Mesendoderm (in vitro differentiated cells): ENCODE results near the gene DEPDC1B.

Experiments used
- DNase-seq: peaks from one replicate; pipeline ENCODE4 v3.0.0; 2013
- H2AK5ac ChIP-seq: 2 replicates; pipeline ENCODE4 v1.6.1; 2013; ENCODE audit warnings: low read length, inconsistent platforms
- H2BK120ac ChIP-seq: 2 replicates; pipeline ENCODE4 v1.6.1; 2013; ENCODE audit warnings: low read depth, mild to moderate bottlenecking, low read length, moderate library complexity, mixed read lengths
- H2BK15ac ChIP-seq: replicated peaks from 2 replicates; pipeline ENCODE4 v1.6.1; 2013; ENCODE audit warnings: low read depth, mild to moderate bottlenecking, moderate library complexity
- H2BK5ac ChIP-seq: 2 replicates; pipeline ENCODE4 v1.6.1; 2013; ENCODE audit warnings: low read length, inconsistent platforms
- H3K18ac ChIP-seq: 2 replicates; pipeline ENCODE4 v1.6.1; 2013; ENCODE audit warnings: mild to moderate bottlenecking, low read length, mixed read lengths
- H3K23ac ChIP-seq: one replicate; pipeline ENCODE4 v1.6.1; 2013; ENCODE audit warnings: low read length
- H3K27ac ChIP-seq: 2 replicates; pipeline ENCODE4 v1.5.1; 2013; ENCODE audit warnings: low read depth, mild to moderate bottlenecking, inconsistent platforms, low read length, moderate library complexity
- H3K27me3 ChIP-seq: 2 replicates; pipeline ENCODE4 v1.6.1; 2013; ENCODE audit warnings: low read length, control low read depth, mild to moderate bottlenecking, inconsistent platforms; ENCODE audit not compliant: insufficient read depth, poor library complexity
- H3K36me3 ChIP-seq: 2 replicates; pipeline ENCODE4 v1.6.1; 2013; ENCODE audit warnings: low read length, inconsistent platforms; ENCODE audit not compliant: control insufficient read depth, insufficient read depth
- H3K4ac ChIP-seq: one replicate; pipeline ENCODE4 v1.6.1; 2013; ENCODE audit warnings: low read depth, mild to moderate bottlenecking, low read length, moderate library complexity
- H3K4me1 ChIP-seq: 2 replicates; pipeline ENCODE4 v1.6.1; 2013; ENCODE audit warnings: low read depth, low read length, inconsistent platforms; ENCODE audit not compliant: control insufficient read depth
- H3K4me2 ChIP-seq: 2 replicates; pipeline ENCODE4 v1.6.1; 2013; ENCODE audit warnings: low read length
- H3K4me3 ChIP-seq: 2 replicates; pipeline ENCODE4 v1.5.1; 2013; ENCODE audit warnings: mild to moderate bottlenecking, low read length
- H3K56ac ChIP-seq: one replicate; pipeline ENCODE4 v1.6.1; 2013; ENCODE audit warnings: low read length
- H3K79me1 ChIP-seq: 2 replicates; pipeline ENCODE4 v1.6.1; 2013; ENCODE audit warnings: low read length, inconsistent platforms
- H3K79me2 ChIP-seq: 2 replicates; pipeline ENCODE4 v1.6.1; 2013; ENCODE audit warnings: mild to moderate bottlenecking, low read length; ENCODE audit not compliant: control insufficient read depth, insufficient read depth
- H3K9ac ChIP-seq: 2 replicates; pipeline ENCODE4 v1.6.1; 2013; ENCODE audit warnings: low read length, inconsistent platforms
- H4K5ac ChIP-seq: one replicate; pipeline ENCODE4 v1.6.1; 2013; ENCODE audit warnings: low read length
- H4K8ac ChIP-seq: one replicate; pipeline ENCODE4 v1.6.1; 2013; ENCODE audit warnings: low read depth, mild to moderate bottlenecking, control low read depth, low read length, moderate library complexity
- WGBS: extraction: QIAGEN DNeasy Blood & Tissue Kit; methylation state at CpG from one replicate; pipeline ENCODE4 v1.1.7; 2013; ENCODE audit warnings: low lambda C conversion rate, missing lambda C conversion rate; ENCODE audit not compliant: insufficient coverage; ENCODE audit errors: extremely low coverage; 5-methylcytosine and 5-hydroxymethylcytosine counted together

DEPDC1B gene

GRCh38 chr5:60703944-60704343 is 4.0 kb upstream of the DEPDC1B start:
- Histone ChIP-seq H2BK5ac (no peak overlapping the region), H3K4ac (no peak overlapping the region), H3K4me3 (no peak overlapping the region), H4K8ac (no peak overlapping the region), H3K79me1 (no peaks in the 10 kb centered on the region), H3K27me3 (no peaks in the 10 kb centered on the region), H2BK120ac (no peak overlapping the region), H3K4me1 (peaks cover 6% of the 10 kb centered on the region), H3K56ac (no peak overlapping the region), H4K5ac (no peak overlapping the region), H3K23ac (no peak overlapping the region), H3K4me2 (no peak overlapping the region), H3K79me2 (peaks cover 2% of the 10 kb centered on the region), H3K18ac (no peak overlapping the region), H2AK5ac (no peak overlapping the region), H3K9ac (no peak overlapping the region), H3K27ac (no peak overlapping the region), H2BK15ac (no peak overlapping the region), H3K36me3 (no peaks in the 10 kb centered on the region)
- no CpG with 5 or more reads among the region's 2 CpGs for WGBS
- DNase-seq, result no peak

GRCh38 chr5:60701321-60701968 is 1.5 kb upstream of the DEPDC1B start:
- H4K5ac ChIP-seq, result no peak overlapping the region
- H2BK5ac ChIP-seq, result no peak overlapping the region
- H4K8ac ChIP-seq, result no peak overlapping the region
- H3K4me2 ChIP-seq, result no peak overlapping the region
- H2AK5ac ChIP-seq, result no peak overlapping the region
- no peaks in the 10 kb centered on the region for H3K36me3 ChIP-seq
- H3K56ac ChIP-seq, result no peak overlapping the region
- no peak overlapping the region for H2BK120ac ChIP-seq
- H3K79me2 ChIP-seq, result peaks cover 18% of the 10 kb centered on the region
- WGBS, result no CpG with 5 or more reads among the region's 8 CpGs
- H2BK15ac ChIP-seq, result no peak overlapping the region
- H3K9ac ChIP-seq, result no peak overlapping the region
- peaks cover 4% of the 10 kb centered on the region for H3K79me1 ChIP-seq
- H3K27me3 ChIP-seq, result no peaks in the 10 kb centered on the region
- H3K4ac ChIP-seq, result no peak overlapping the region
- H3K4me1 ChIP-seq, result peaks cover 8% of the 10 kb centered on the region
- no peak overlapping the region for H3K18ac ChIP-seq
- peak; percentile 29 for DNase-seq
- no peak overlapping the region for H3K4me3 ChIP-seq
- H3K23ac ChIP-seq, result no peak overlapping the region
- no peak overlapping the region for H3K27ac ChIP-seq

- Histone ChIP-seq H3K56ac (peak overlapping the region; percentile 95), H3K27me3 (no peaks in the 10 kb centered on the region), H3K79me2 (peaks cover 22% of the 10 kb centered on the region), H3K27ac (no peak overlapping the region), H3K79me1 (peaks cover 4% of the 10 kb centered on the region), H3K36me3 (no peaks in the 10 kb centered on the region), H3K9ac (peak overlapping the region; percentile 94), H3K23ac (no peak overlapping the region), H2BK120ac (no peak overlapping the region), H4K8ac (peak overlapping the region; percentile 43), H3K18ac (peak overlapping the region; percentile 63), H2BK5ac (no peak overlapping the region), H3K4me3 (peak overlapping the region; percentile 75), H2BK15ac (no peak overlapping the region), H2AK5ac (no peak overlapping the region), H4K5ac (peak overlapping the region; percentile 97), H3K4ac (peak overlapping the region; percentile 90), H3K4me2 (peak overlapping the region; percentile 96), H3K4me1 (peaks cover 8% of the 10 kb centered on the region)
- DNase-seq, result no peak
- no CpG with 5 or more reads among the region's 16 CpGs for WGBS
These were observed 421 bp upstream of the DEPDC1B start for GRCh38 chr5:60700416-60700757.

- Histone ChIP-seq H2BK120ac (no peak overlapping the region), H2AK5ac (no peak overlapping the region), H3K18ac (no peak overlapping the region), H3K4me2 (peak overlapping the region; percentile 49), H3K27me3 (no peaks in the 10 kb centered on the region), H3K79me2 (peaks cover 27% of the 10 kb centered on the region), H3K9ac (peak overlapping the region; percentile 94), H3K4me3 (peak overlapping the region; percentile 73), H3K27ac (peak overlapping the region; percentile 75), H3K56ac (peak overlapping the region; percentile 94), H4K5ac (no peak overlapping the region), H3K4ac (peak overlapping the region; percentile 66), H2BK5ac (no peak overlapping the region), H3K79me1 (peaks cover 7% of the 10 kb centered on the region), H3K4me1 (peaks cover 8% of the 10 kb centered on the region), H4K8ac (no peak overlapping the region), H3K23ac (no peak overlapping the region), H2BK15ac (no peak overlapping the region), H3K36me3 (no peaks in the 10 kb centered on the region)
- no peak for DNase-seq
- WGBS, result no CpG with 5 or more reads among the region's 9 CpGs
These were observed 718 bp downstream of the DEPDC1B start for GRCh38 chr5:60699288-60699608.

GRCh38 chr5:60698336-60698735 is 1.6 kb downstream of the DEPDC1B start:
- no peak for DNase-seq
- no peak overlapping the region for H4K5ac ChIP-seq
- no peak overlapping the region for H3K18ac ChIP-seq
- H2BK5ac ChIP-seq, result no peak overlapping the region
- no peak overlapping the region for H3K56ac ChIP-seq
- no peak overlapping the region for H3K27ac ChIP-seq
- no peak overlapping the region for H3K23ac ChIP-seq
- no peak overlapping the region for H2AK5ac ChIP-seq
- no peaks in the 10 kb centered on the region for H3K36me3 ChIP-seq
- H3K27me3 ChIP-seq, result no peaks in the 10 kb centered on the region
- H3K9ac ChIP-seq, result no peak overlapping the region
- H2BK120ac ChIP-seq, result no peak overlapping the region
- H3K79me2 ChIP-seq, result peaks cover 28% of the 10 kb centered on the region
- no peak overlapping the region for H3K4me2 ChIP-seq
- peaks cover 8% of the 10 kb centered on the region for H3K4me1 ChIP-seq
- H4K8ac ChIP-seq, result no peak overlapping the region
- no CpG with 5 or more reads among the region's 7 CpGs for WGBS
- no peak overlapping the region for H2BK15ac ChIP-seq
- no peak overlapping the region for H3K4ac ChIP-seq
- peaks cover 7% of the 10 kb centered on the region for H3K79me1 ChIP-seq
- no peak overlapping the region for H3K4me3 ChIP-seq

- Histone ChIP-seq H3K4me2 (no peak overlapping the region), H4K8ac (no peak overlapping the region), H3K4me3 (no peak overlapping the region), H3K27ac (no peak overlapping the region), H2BK15ac (no peak overlapping the region), H3K4ac (no peak overlapping the region), H3K23ac (no peak overlapping the region), H3K27me3 (no peaks in the 10 kb centered on the region), H3K36me3 (peaks cover 2% of the 10 kb centered on the region), H4K5ac (no peak overlapping the region), H3K4me1 (no peaks in the 10 kb centered on the region), H2AK5ac (no peak overlapping the region), H3K18ac (no peak overlapping the region), H3K79me1 (peaks cover 18% of the 10 kb centered on the region), H2BK120ac (no peak overlapping the region), H3K9ac (no peak overlapping the region), H2BK5ac (no peak overlapping the region), H3K56ac (no peak overlapping the region), H3K79me2 (peaks cover 44% of the 10 kb centered on the region)
- no peak for DNase-seq
- no CpG with 5 or more reads among the region's 4 CpGs for whole genome bisulfite sequencing
These were observed 9.6 kb downstream of the DEPDC1B start for GRCh38 chr5:60690326-60690725.
